Subcutaneous abdominal adipose tissue (tissue), 5 donors: ENCODE measurements around the gene PTPN14.

ENCODE experiments used
- H3K27ac ChIP-seq: one replicate; pipeline ENCODE4 v1.7.0; 2013; ENCODE audit warnings: low read depth, mild to moderate bottlenecking, inconsistent platforms, low read length, moderate library complexity
- H3K27me3 ChIP-seq, 5 donors: one replicate each; pipeline ENCODE4 v1.7.0; 2013; ENCODE audit warnings: low read length in 5 of 5, inconsistent platforms in 1 of 5; ENCODE audit not compliant: control insufficient read depth in 5 of 5, insufficient read depth in 4 of 5
- H3K36me3 ChIP-seq, 5 donors: one replicate each; pipeline ENCODE4 v1.7.0; 2013; ENCODE audit warnings: low read length in 5 of 5; ENCODE audit not compliant: control insufficient read depth in 5 of 5, insufficient read depth in 5 of 5
- H3K4me1 ChIP-seq, 5 donors: one replicate each; pipeline ENCODE4 v1.7.0; 2013; ENCODE audit warnings: low read length in 5 of 5, mild to moderate bottlenecking in 3 of 5, moderate library complexity in 1 of 5; ENCODE audit not compliant: control insufficient read depth in 5 of 5, insufficient read depth in 5 of 5
- H3K4me3 ChIP-seq, 5 donors: one replicate each; pipeline ENCODE4 v1.7.0; 2013; ENCODE audit warnings: low read length in 5 of 5, low read depth in 1 of 5
- H3K9ac ChIP-seq, 5 donors: one replicate each; pipeline ENCODE4 v1.7.0; 2013; ENCODE audit warnings: low read length in 5 of 5, mild to moderate bottlenecking in 4 of 5, moderate library complexity in 3 of 5
- H3K9me3 ChIP-seq, 5 donors: one replicate each; pipeline ENCODE4 v1.7.0; 2013; ENCODE audit warnings: low read length in 5 of 5; ENCODE audit not compliant: control insufficient read depth in 5 of 5
- donor health status: healthy.
- donor health status: healthy.
- donor health status: healthy.
- donor health status: healthy.
- donor health status: healthy.

The PTPN14 gene

DNA sequence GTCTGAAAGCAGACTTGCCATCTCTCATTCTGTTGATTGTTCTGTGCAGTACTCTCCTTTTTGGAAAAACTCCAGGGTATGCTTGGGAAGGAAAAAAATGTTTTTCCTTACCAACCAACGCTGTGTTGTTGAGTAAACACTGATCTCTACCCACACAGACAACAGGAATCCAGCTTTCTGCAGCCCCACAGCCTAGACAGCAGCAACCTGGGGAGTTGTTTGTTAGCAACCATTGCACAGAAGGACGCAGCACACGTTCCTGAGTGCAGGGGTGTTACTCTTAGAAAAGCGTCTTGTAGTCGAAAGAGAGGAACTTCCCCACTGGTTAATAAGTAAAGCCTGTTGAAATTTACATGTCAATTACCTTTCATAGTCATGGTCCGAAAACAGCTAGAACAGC, 213.9 kb downstream of the PTPN14 start:
- Histone ChIP-seq H3K9ac (peak overlapping the region in 1 of 5 donors; percentile 50), H3K27ac (no peak overlapping the region), H3K27me3 (no peaks in the 10 kb centered on the region), H3K4me3 (no peak overlapping the region), H3K36me3 (peaks cover 3 to 15% (median 9%) of the 10 kb centered on the region in 5 donors), H3K4me1 (peaks cover 4 to 12% (median 12%) of the 10 kb centered on the region in 5 donors), H3K9me3 (no peaks in the 10 kb centered on the region)

- Histone ChIP-seq H3K9me3 (no peaks in the 10 kb centered on the region), H3K36me3 (peaks cover 3 to 15% (median 9%) of the 10 kb centered on the region in 5 donors), H3K4me3 (no peak overlapping the region), H3K9ac (peak overlapping the region in 1 of 5 donors; percentile 50), H3K4me1 (peaks cover 4 to 12% (median 12%) of the 10 kb centered on the region in 5 donors), H3K27me3 (no peaks in the 10 kb centered on the region), H3K27ac (no peak overlapping the region)
Measured at GRCh38 chr1:214337015-214337414, 214.4 kb downstream of the PTPN14 start.

GRCh38 chr1:214335567-214335966, 215.8 kb downstream of the PTPN14 start:
- H3K27me3 ChIP-seq, result no peaks in the 10 kb centered on the region
- H3K9me3 ChIP-seq, result no peaks in the 10 kb centered on the region
- H3K4me1 ChIP-seq, result peaks cover 4 to 22% (median 12%) of the 10 kb centered on the region in 5 donors
- H3K36me3 ChIP-seq, result peaks cover 3 to 15% (median 10%) of the 10 kb centered on the region in 5 donors
- no peak overlapping the region for H3K27ac ChIP-seq
- H3K4me3 ChIP-seq, result no peak overlapping the region
- no peak overlapping the region for H3K9ac ChIP-seq

DNA sequence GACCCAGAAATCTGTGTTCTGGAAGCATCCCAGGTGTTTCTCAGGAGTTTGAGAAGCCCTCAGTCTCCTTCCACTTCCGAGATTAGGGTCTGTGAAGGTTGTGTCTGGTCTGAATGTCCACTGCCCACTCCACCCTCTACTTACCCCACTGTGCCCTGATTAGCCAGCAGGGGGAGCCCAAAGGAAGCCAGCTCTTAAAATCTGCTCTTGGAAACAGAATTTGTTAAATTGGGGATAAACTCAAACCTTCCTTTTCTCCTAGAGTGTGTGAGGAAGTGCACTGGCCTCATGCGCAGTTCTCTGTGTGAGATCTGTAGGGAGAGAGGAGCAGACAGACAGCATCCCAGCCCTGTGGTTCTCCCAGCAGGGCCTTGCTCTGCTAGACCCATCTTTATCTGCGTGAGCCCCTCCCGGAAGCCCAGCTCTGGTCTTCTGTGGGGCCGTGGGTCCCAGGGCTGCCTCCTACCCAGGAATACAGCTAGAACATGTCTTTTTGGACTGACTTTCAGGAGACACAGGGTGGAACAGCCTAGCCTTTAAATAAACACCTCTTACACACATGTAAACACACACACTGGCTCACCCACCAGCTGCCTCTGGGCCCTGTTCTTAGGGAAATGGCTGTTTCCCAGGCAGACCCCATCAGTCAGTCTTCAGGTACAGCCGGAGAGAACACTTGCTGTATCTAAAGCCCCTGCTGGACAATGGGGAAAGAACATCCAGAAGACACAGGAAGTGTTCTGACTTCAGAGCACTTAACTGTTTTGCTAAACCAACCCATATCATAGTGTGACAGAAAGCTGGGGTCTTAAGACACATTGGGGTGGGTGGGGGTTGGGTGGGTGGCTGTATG, 218.2 kb downstream of the PTPN14 start:
- Histone ChIP-seq H3K27ac (no peak overlapping the region), H3K36me3 (peaks cover 2 to 26% (median 18%) of the 10 kb centered on the region in 5 donors), H3K9ac (no peak overlapping the region)

DNA sequence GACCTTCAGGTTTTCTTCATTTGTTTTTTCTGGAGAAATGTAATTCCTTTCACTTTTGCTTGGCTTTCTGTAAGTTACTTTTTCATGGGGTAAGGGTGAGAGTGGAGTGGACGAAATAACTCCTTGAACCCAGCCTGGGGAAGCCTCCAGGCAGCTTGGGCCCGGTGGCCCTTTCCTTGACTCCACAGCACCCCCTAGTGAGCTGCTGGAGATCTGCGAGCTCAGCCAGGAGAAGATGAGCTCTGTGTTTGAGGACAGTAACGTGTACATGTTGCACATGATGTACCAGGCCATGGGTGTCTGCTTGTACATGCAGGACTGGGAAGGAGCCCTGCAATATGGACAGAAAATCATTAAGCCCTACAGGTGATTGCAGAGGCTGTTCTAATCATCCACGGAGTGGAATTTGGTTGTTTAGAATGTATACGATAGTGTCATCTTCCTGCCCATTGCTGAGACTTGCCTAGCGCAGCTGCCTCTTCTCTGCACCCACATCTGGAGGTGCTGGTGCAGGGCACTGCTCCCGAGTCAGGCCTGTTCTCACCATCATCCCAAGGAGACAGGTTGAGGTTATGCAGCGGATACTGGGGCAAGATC, 219.5 kb downstream of the PTPN14 start:
- Histone ChIP-seq H3K9me3 (no peaks in the 10 kb centered on the region), H3K4me3 (no peak overlapping the region), H3K4me1 (peaks cover 0 to 24% (median 1%) of the 10 kb centered on the region in 5 donors), H3K36me3 (peaks cover 2 to 22% (median 15%) of the 10 kb centered on the region in 5 donors), H3K9ac (no peak overlapping the region), H3K27me3 (no peaks in the 10 kb centered on the region), H3K27ac (peak overlapping the region; percentile 14)

More for the DNA sequence above, 218.2 kb downstream of the PTPN14 start:
- Histone ChIP-seq H3K4me1 (peaks cover 4 to 30% (median 12%) of the 10 kb centered on the region in 5 donors), H3K27me3 (no peaks in the 10 kb centered on the region), H3K9me3 (no peaks in the 10 kb centered on the region), H3K4me3 (no peak overlapping the region)

- no peak overlapping the region for H3K4me3 ChIP-seq
- H3K27me3 ChIP-seq, result no peaks in the 10 kb centered on the region
- H3K9ac ChIP-seq, result no peak overlapping the region
- no peaks in the 10 kb centered on the region for H3K9me3 ChIP-seq
- peaks cover 2 to 26% (median 17%) of the 10 kb centered on the region in 5 donors for H3K36me3 ChIP-seq
- no peak overlapping the region for H3K27ac ChIP-seq
- peaks cover 0 to 24% (median 0%) of the 10 kb centered on the region in 5 donors for H3K4me1 ChIP-seq
Measured at GRCh38 chr1:214331180-214331579, 220.2 kb downstream of the PTPN14 start.

- Histone ChIP-seq H3K36me3 (peaks cover 2 to 26% (median 17%) of the 10 kb centered on the region in 5 donors), H3K27ac (no peak overlapping the region), H3K27me3 (no peaks in the 10 kb centered on the region), H3K4me1 (peaks cover 0 to 24% (median 0%) of the 10 kb centered on the region in 5 donors), H3K4me3 (no peak overlapping the region), H3K9me3 (no peaks in the 10 kb centered on the region), H3K9ac (no peak overlapping the region)
Measured at GRCh38 chr1:214330715-214331114, 220.7 kb downstream of the PTPN14 start.

DNA sequence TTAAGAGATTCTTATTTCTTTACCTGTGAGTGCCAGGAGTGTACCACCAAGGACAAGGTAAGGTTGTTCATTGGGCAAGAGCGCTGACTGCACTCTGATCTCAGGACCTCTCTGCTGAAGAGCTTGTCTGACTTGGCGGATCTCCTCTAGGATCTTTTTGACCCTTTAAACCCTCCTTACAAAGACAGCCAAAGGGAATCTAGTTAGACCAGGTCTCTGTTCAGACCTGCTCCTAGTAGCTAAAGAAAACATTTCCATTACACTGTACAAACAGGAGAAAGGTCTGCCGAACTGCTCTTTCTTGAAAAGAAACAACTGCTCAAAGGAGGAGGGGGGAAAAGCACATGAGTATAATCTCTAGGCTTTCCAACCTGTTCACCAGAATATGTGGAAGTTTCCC, 221.2 kb downstream of the PTPN14 start:
- Histone ChIP-seq H3K9me3 (no peaks in the 10 kb centered on the region), H3K27me3 (no peaks in the 10 kb centered on the region), H3K27ac (no peak overlapping the region), H3K36me3 (peaks cover 4 to 28% (median 17%) of the 10 kb centered on the region in 5 donors), H3K9ac (no peak overlapping the region), H3K4me3 (no peak overlapping the region), H3K4me1 (peaks cover 0 to 24% (median 0%) of the 10 kb centered on the region in 5 donors)

- Histone ChIP-seq H3K9me3 (no peaks in the 10 kb centered on the region), H3K9ac (no peak overlapping the region), H3K27me3 (no peaks in the 10 kb centered on the region), H3K27ac (no peak overlapping the region), H3K4me1 (peaks cover 0 to 24% (median 0%) of the 10 kb centered on the region in 5 donors), H3K4me3 (no peak overlapping the region), H3K36me3 (peaks cover 10 to 29% (median 17%) of the 10 kb centered on the region in 5 donors)
Measured at GRCh38 chr1:214329470-214330220, 221.8 kb downstream of the PTPN14 start.
